M059J (cell line): ENCODE measurements around the gene FLII. TPM values are rescaled to one million over a fixed set of nuclear protein-coding genes. Genes with fewer than 3 reads are reported as not detected.

Experiments used
- DNase-seq: peaks from one replicate; pipeline ENCODE4 v3.0.0-alpha.2; 2012; ENCODE audit warnings: low read depth
- total RNA-seq: library from RNA; depleted of rRNA; stranded (reverse); fragments of >200 nt; shearing (Covaris generic); gene quantifications from 2 replicates; pipeline ENCODE4 v1.2.3, GENCODE V29; 2014

The FLII gene
- total RNA-seq, 1 experiment from 2014 or later: 214 TPM

- no peak for DNase-seq
These were observed 13.3 kb downstream of the FLII start for GRCh38 chr17:18245038-18245776.

- DNase-seq: no peak
These were observed 17.2 kb downstream of the FLII start for GRCh38 chr17:18241229-18241871.

- no peak for DNase-seq
These were observed 18.1 kb downstream of the FLII start for GRCh38 chr17:18240449-18240848.

GRCh38 chr17:18238299-18238698 is 20.2 kb downstream of the FLII start:
- DNase-seq: no peak

GRCh38 chr17:18237461-18237860 is 21.1 kb downstream of the FLII start:
- DNase-seq: no peak

DNA sequence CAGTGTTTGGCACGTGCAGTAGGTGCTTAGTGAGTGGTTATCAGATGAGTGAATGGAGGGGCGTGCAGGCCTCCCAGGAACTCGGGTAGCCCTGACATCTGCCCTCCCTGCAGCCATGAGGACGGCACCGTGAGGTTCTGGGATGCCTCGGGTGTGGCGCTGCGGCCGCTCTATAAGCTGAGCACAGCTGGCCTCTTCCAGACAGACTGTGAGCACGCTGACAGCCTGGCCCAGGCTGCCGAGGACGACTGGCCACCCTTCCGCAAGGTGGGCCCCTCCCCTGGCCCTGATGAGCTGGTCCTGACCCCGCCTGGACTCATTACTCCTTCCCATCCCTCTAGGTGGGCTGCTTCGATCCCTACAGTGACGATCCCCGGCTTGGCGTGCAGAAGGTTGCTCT is 22.0 kb downstream of the FLII start:
- DNase-seq: no peak

DNA sequence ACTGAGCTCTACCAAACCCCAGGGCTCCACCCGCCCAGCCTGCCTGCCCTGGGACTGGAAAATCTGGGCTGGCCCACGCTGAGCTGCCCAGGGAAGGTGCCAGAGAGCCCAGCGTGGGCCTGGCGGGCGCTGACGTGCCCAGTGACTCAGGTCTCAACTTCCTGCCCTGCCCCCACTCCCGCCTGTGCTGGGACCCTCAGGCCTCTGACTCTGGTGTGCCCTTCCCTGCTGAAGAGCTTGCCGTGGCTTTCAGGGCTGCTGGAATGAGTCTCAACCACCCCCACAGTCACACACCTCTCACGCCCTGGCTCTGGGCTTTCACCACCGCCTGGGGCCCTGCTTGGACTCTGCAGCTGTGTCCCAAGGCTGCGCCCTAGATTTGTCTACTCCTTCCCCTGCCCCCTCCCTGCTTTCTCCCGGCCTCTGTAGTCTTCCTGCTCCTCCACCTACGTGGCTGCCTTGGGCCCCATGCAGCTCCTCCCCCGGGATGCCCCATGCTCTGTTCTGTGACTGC is 22.7 kb downstream of the FLII start:
- peak; percentile 85 for DNase-seq

- no peak for DNase-seq
These were observed 23.6 kb downstream of the FLII start for GRCh38 chr17:18234853-18235380.

DNA sequence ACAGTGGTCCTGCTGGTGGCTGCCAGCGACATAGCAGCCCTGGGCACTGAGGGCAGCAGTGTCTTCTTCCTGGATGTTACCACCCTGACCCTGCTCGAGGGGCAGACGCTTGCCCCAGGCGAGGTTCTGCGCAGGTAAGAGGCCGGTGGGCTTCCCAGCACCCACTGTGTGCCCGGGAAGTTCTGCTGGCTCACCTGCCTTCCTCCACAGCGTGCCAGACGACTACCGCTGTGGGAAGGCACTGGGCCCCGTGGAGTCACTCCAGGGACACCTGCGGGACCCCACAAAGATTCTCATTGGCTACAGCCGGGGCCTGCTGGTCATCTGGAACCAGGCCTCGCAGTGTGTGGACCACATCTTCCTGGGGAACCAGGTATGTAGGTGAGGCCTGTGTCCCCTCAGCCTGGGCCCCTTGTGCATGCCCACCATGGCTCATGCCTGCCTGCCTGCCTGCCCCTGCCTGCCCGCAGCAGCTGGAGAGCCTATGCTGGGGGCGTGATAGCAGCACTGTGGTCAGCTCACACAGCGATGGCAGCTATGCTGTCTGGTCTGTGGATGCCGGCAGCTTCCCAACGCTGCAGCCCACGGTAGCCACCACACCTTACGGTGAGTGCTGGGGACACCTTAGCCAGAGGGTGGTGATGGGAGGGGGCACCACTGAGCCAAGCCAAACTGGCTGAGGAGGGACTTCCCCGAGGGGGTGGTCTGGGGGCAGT is 24.6 kb downstream of the FLII start:
- DNase-seq: no peak

DNA sequence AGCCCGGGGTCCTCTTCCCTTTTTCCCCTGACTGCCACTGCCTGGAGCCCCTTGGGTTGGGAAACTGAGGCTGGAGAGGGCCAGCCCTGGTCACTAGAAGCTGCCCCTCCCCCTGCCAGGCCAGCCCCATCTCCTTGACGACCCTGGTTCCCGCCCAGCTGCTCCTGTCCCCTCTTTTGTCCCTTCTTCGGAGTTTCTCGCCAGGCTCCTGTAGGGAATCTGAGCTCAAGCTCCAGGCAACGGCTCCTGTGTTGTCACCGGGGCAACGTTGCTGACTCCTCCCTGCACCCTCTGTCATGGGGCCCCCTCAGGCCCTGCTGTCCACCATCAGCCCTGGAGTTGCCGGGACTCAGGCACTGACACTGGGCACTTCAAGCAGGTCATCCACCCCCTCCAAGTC is 27.4 kb downstream of the FLII start:
- no peak for DNase-seq

GRCh38 chr17:18230288-18231141 is 28.0 kb downstream of the FLII start:
- DNase-seq: no peak

DNA sequence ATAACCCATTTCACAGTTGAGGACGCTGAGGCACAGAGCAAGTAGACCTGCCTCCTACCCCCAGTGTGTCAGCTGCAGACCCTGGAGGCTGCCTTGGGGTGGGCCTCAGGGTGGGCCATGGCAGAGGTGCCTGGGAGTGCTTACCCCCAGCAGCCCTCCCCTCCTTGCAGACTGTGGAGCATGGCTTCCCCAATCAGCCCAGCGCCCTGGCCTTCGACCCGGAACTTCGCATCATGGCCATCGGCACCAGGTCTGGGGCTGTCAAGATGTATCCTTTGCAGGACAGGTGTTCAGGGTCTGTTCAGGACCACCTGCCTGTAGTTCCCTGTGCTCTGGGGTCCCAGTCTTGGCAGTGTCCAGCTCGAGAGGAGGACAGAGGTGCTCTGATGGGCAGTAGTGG is 28.8 kb downstream of the FLII start:
- no peak for DNase-seq

DNA sequence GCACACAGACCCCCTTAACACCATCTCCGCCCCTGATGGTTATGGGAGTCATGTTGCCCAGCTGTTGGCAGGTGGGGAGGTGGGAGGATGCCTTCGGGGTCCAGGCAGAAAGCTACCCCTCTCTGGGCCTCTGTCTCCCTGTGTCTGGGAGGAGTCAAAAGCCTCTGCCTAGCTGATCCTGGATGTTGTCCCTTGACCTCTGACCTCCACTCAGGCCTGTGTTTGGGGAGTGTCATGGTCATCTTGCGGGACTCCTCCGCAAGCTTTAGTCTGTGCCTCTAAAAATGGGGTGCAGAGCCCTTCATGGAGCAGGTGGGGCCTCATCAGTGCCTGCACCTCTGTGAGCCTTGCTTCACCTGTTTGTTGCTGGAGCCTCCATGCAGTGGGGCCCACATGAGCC is 29.3 kb downstream of the FLII start:
- no peak for DNase-seq

- no peak for DNase-seq
These were observed 30.3 kb downstream of the FLII start for GRCh38 chr17:18228176-18228682.

DNA sequence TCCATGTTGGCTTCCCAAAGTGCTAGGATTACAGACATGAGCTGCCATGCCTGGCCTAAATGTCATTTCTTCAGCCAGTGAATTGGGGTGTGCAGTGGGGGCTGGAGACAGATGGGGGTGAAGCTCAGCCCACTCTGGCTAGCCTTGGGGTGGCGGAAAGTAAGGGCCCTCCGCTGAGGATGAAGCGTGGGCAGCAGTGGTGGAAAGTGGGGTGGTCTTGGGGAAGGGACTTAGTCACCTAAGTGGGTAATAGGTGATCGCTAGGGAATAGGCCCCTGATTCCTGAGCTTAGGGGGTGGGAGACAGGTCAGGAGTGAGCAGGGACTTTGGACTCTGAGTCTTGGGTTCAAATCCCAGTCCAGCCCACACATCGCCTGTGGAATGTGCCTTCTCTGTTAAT is 30.9 kb downstream of the FLII start:
- no peak for DNase-seq

DNA sequence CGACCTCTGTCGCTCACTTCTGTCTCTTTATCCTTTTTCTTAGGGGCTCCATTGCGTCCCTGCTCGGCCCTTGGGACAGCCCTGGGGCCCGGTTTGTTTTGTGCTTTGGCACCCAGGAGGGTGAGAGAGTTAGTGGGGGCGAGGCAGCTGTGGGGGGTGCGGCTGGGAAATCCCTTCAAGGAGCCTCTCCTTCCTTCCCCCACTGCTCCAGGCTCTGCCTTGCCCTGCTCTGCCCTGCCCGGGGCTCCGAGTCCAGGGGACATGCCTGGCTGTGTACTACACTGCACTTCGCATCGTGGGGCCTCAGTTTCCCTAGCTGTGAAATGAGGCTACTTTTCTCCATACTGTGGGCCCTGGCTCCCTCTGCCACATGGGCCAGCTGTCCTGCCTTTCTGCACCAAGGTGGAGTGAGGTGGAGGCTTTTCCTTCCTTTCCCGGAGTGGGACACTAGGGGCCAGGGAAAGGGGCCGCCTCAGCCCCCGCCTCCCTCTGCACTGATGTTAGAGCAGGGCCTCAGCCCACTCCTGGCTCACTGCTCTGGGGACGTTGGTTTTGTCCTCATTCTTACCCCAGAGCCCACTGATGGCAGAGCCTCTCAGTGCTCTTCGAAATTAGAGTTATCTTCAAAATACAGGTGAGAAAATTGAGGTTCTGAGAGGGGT is 32.1 kb downstream of the FLII start:
- no peak for DNase-seq

DNA sequence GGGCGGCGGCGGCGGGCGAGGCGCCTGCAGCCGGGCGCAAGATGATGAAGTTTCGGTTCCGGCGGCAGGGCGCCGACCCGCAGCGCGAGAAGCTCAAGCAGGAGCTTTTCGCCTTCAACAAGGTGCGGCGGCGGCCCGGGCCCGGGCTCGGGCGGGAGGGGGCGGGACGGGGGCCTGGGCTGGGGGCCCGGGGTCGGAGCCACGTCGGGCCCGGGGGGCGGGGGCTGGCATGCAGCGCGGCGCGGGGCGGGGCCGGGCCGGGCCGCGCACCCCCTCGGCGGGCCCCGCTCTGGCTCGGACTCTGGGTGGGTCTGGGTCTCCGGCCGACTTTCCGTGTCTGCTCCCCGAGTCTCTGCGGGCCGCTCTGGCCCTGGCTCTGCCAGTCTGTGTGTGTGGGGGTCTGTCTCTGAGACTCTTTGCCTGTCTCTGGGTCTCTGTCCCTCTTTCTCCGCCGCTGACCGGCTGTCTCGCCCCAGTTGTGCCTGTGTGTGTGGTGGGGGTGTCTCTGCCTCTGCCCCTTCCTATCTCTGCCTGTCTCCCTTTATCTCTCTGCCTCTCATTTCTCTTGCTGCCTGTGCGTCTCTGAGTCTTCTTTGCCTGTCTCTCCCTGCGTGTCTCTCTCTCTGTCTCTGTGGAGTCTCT is 32.8 kb downstream of the FLII start:
- no peak for DNase-seq

- peak; percentile 92 for DNase-seq
These were observed 33.4 kb downstream of the FLII start, which contains the start of gene LLGL1 for GRCh38 chr17:18225121-18225641. Gene LLGL1 (plus strand): TSS chr17:18225635. CDS start chr17:18225683, 48 bp downstream.

DNA sequence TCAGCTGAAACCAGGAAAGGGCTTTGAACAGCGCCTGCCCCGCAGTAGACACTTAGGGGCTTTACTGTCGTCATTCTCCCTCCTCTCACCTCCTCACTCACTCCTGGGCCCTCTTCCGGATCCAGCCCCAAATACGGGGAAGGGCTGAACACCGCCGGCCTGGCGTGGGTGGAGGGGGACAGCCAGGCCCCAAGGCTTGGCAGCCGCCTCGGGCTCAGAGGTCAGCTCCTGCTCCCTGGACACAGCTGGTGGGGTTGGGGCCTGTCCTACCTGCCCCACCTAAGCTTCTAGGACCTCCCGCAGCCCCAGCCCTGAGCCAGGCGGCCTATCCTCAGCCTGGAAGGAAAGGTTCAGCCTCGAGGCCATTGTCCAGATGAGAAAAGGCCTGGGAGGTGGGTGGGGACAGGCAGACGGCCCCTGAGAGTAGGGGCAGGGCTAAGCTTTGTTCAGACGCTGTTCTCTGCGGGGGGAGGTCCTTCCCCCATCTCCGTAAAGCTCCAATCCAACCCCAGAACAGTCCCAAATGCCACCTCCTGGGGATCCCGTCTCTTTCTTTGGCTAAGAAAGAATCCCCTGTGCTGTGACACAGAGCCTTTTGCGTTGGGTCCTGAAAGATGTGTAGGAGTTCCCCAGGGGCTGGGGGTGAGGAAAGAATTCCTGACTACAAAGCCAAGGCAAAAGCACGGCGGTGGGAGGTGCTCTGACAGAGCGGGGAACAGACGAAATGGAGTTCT is 34.0 kb downstream of the FLII start:
- DNase-seq: no peak
